ENCODE measurements around the gene SLC8A1. TPM values are rescaled to one million over a fixed set of nuclear protein-coding genes. Genes with fewer than 3 reads are reported as not detected.

Gene SLC8A1
- polyA plus RNA-seq, 3 donors: 16.9 to 18.2 (median 18.0) TPM

GRCh38 chr2:40228310-40228709, 223.6 kb downstream of the SLC8A1 start:
- H3K36me3 ChIP-seq (replicated peaks in 1 of 2; ENCODE audit: control insufficient read depth in 1 of 2, insufficient read depth in 2 of 2, low read length in 2 of 2): peaks cover 0 to 6% of the 10 kb centered on the region in 2 donors
- H3K9me3 ChIP-seq (replicated peaks in 1 of 2; ENCODE audit: control insufficient read depth in 1 of 2, insufficient read depth in 1 of 2, low read length in 2 of 2): no peaks in the 10 kb centered on the region
- Mint-ChIP-seq H3K4me1 (peaks cover 12% of the 10 kb centered on the region), H3K27ac (no peak overlapping the region), H3K9me3 (peaks cover 0 to 2% (median 0%) of the 10 kb centered on the region in 7 donors), H3K27me3 (ENCODE audit: low read depth in 3 of 3) (peaks cover 0 to 6% (median 0%) of the 10 kb centered on the region in 3 donors), H3K36me3 (peaks cover 7 to 9% of the 10 kb centered on the region in 2 donors), H3K4me3 (no peak overlapping the region)
- no peak overlapping the region for H3K9ac ChIP-seq (ENCODE audit: insufficient read depth, low read length, poor library complexity, severe bottlenecking)
- no peak overlapping the region for H3K27ac ChIP-seq (ENCODE audit: low read depth in 1 of 2, low read length in 2 of 2)
- H3K4me3 ChIP-seq (replicated peaks in 1 of 3; ENCODE audit: low read depth in 2 of 3, low read length in 3 of 3): no peak overlapping the region
- WGBS (ENCODE audit: insufficient coverage): 96% methylated on average over 3 of the region's 3 CpGs
- TF ChIP-seq CTCF (IDR thresholded peaks at IDR 0.05): no peak
- no peak for DNase-seq
- peaks cover 48% of the 10 kb centered on the region for H4K20me1 ChIP-seq (ENCODE audit: insufficient read depth, low read length)
- H3K4me2 ChIP-seq (replicated peaks; ENCODE audit: extremely low read depth, low read length, poor library complexity, severe bottlenecking): no peak overlapping the region
- H3K79me2 ChIP-seq (ENCODE audit: insufficient read depth, low read length): peaks cover 7% of the 10 kb centered on the region
- H3K27me3 ChIP-seq (ENCODE audit: control insufficient read depth in 2 of 2, insufficient read depth in 2 of 2, low read length in 2 of 2): no peaks in the 10 kb centered on the region
- intact Hi-C loops (cut with micrococcal nuclease): no loop called here
- no peaks in the 10 kb centered on the region for H3K4me1 ChIP-seq (ENCODE audit: control insufficient read depth in 1 of 2, insufficient read depth in 2 of 2, low read length in 2 of 2)
- no peak overlapping the region for H2AFZ ChIP-seq (ENCODE audit: insufficient read depth, low read depth, low read length, poor library complexity, severe bottlenecking)

DNA sequence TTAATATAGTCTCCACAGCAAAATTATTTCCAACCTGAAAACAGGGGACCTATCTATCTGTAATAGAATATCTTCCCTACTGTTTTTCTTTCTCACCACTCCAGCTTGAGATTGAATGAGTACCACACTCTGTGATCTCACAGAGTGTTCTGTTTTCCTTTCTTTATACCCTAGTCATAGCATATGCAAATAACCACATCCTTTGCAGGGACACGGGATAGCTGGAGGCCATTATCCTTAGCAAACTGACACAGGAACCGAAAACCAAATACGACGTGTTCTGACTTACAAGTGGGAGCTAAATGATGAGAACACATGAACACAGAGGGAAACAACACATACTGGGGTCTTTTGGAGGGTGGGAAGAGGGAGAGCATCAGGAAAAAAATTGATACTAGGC, 224.7 kb downstream of the SLC8A1 start:
- Mint-ChIP-seq H3K9me3 (peaks cover 0 to 6% (median 5%) of the 10 kb centered on the region in 7 donors), H3K27me3 (ENCODE audit: low read depth in 3 of 3) (peaks cover 0 to 5% (median 0%) of the 10 kb centered on the region in 3 donors), H3K4me1 (peaks cover 19% of the 10 kb centered on the region), H3K4me3 (no peak overlapping the region), H3K36me3 (peaks cover 11 to 12% of the 10 kb centered on the region in 2 donors), H3K27ac (peak overlapping the region in 1 of 7 donors; percentile 1)
- Histone ChIP-seq H3K27ac (ENCODE audit: low read depth in 1 of 2, low read length in 2 of 2) (no peak overlapping the region), H4K20me1 (ENCODE audit: insufficient read depth, low read length) (peaks cover 55% of the 10 kb centered on the region), H3K36me3 (replicated peaks in 1 of 2; ENCODE audit: control insufficient read depth in 1 of 2, insufficient read depth in 2 of 2, low read length in 2 of 2) (peaks cover 0 to 6% of the 10 kb centered on the region in 2 donors), H3K4me2 (replicated peaks; ENCODE audit: extremely low read depth, low read length, poor library complexity, severe bottlenecking) (no peak overlapping the region), H3K79me2 (ENCODE audit: insufficient read depth, low read length) (peaks cover 7% of the 10 kb centered on the region), H3K9ac (ENCODE audit: insufficient read depth, low read length, poor library complexity, severe bottlenecking) (no peak overlapping the region), H3K4me1 (ENCODE audit: control insufficient read depth in 1 of 2, insufficient read depth in 2 of 2, low read length in 2 of 2) (no peaks in the 10 kb centered on the region), H3K9me3 (replicated peaks in 1 of 2; ENCODE audit: control insufficient read depth in 1 of 2, insufficient read depth in 1 of 2, low read length in 2 of 2) (no peaks in the 10 kb centered on the region), H3K27me3 (ENCODE audit: control insufficient read depth in 2 of 2, insufficient read depth in 2 of 2, low read length in 2 of 2) (no peaks in the 10 kb centered on the region), H3K4me3 (replicated peaks in 1 of 3; ENCODE audit: low read depth in 2 of 3, low read length in 3 of 3) (no peak overlapping the region), H2AFZ (ENCODE audit: insufficient read depth, low read depth, low read length, poor library complexity, severe bottlenecking) (no peak overlapping the region)
- no peak for TF ChIP-seq CTCF (IDR thresholded peaks at IDR 0.05)
- intact Hi-C loops (cut with micrococcal nuclease): no loop called here
- no peak for DNase-seq
- WGBS (ENCODE audit: insufficient coverage): no CpG with 5 or more reads among the region's 4 CpGs

Measured in CD14-positive monocyte (primary cell).